COLO829 (cell line): ENCODE measurements around the gene DMRT1.

Source experiments
- DNase-seq: peaks from one replicate; pipeline ENCODE4 v3.0.0; 2012; ENCODE audit warnings: low spot score

Gene DMRT1

GRCh38 chr9:922731-923130 lies 81.2 kb downstream of the DMRT1 start:
- no peak for DNase-seq

DNA sequence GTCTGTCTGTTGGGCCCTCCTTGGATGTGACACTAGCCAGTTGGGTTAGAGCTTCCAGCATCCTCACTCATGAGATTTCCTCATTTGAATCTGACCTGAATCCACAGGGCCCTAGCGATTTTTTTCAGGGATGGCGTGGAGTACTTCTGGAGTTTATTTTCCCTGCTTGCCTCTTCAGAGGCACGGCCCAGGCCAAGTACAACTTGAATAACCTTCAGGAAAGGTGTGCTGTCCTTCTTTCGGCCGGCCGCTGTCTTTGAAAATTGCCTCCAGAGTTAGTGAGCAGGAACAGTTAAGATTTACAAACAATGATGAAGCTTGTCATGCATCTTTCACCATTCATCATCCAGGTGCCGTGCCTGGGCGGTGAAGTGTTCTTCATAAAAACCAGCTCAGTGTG lies 85.5 kb downstream of the DMRT1 start:
- DNase-seq, result no peak

- DNase-seq, result peak; percentile 10
Measured at GRCh38 chr9:928363-929042, 87.0 kb downstream of the DMRT1 start.

DNA sequence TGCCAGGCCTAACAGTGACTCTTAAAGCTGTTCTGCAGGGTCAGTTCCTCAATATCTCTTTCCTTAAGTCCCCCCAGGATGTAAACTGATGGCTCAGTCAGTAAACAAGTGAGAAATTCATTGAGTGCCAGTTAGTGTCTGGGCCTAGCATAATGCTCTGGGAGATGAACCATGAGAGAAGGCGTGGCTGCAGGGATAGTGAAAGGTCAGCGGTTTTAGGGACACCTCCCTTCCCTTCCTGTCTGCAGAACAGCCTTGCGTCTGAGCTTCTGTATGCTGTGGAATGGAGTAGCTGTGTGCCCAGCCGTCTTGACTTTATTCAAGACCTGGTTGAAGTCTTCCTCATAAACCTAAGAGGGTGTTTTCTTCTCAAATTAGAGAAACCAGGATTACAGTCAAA lies 88.2 kb downstream of the DMRT1 start:
- DNase-seq, result no peak

DNA sequence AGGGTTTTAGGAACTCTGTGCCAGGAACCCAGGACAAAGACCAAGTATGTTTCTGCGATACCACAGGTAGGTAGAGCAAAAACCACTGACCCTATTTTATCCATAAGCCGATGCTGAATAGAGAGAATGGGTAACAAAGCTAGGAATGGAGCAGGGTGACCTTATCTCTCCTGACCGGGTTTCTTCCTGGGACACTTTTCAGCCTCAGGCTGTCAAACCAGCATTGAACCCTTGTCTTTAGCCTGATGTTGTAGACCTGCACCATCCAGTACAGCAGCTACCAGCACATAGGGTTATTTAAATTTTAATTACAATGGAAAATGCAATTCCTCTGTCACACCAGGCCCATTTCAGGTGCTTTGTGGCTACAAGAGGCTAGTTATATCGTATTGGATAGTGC lies 91.9 kb downstream of the DMRT1 start:
- no peak for DNase-seq

DNA sequence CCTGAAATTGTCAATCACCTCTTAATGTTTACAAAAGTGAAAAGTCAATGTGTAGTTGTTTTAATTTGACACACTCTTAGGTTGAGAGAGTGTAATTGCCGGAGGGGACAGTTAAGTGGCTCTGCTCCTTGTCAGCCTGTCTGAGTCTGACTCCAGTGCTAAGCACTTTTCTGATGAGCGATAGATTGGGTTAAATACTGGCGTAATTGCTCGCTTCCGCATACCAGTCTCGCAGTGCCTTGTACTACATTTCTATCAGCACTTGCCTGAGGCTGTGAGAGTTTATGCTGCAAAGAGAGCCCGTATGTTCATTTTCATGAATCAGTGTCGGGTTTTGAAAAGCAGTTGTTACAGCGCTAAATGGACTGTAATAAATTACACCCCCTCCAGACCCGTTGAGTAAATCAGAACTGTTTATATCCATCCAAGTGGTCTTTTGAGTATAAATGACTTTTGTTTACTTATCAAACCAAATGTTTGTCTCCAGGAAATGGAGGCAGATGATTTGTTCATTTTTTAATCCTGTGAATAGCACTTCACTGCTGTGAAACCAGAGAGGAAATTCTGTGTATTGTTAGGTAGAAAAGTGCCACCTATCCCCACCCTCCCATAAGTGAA lies 94.0 kb downstream of the DMRT1 start:
- DNase-seq, result peak; percentile 18

DNA sequence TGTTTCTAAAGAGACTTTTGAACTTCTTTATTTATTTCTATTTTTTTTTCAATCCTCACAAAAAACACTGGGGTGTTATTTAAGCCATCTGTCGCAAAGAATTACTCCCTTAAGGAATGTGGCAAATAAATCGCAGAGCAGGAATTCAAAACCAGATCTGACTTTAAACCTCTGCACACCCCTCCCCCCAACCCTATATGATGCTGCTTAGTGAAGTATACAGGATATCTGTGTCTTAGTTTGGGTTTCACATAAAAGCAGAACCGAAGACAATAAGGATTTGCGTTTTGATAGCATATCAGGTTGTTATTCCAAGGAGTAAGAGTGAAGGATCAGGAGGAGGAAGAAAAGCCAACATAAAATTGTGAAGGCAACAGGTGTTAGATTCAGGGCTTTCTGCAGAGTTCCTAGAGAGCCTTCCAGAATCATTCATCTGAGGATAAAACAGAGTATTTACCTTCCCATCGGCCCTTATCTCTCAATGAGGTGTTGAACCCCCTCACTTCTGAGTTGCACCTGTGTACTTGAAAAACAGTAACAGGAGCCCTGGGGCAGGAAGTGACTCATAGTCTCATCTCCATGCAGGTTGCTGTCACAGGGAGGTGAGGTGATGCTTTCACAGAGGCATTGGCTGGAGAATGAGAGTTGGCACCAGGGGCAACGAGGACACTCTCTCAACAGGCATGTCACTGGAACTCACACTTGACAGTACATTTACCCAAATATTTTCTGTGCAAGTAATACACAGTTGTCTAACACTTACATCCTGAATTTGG lies 101.5 kb downstream of the DMRT1 start:
- DNase-seq, result no peak

GRCh38 chr9:947985-948384 lies 106.5 kb downstream of the DMRT1 start:
- no peak for DNase-seq

GRCh38 chr9:948497-948896 lies 107.0 kb downstream of the DMRT1 start:
- DNase-seq, result no peak

DNA sequence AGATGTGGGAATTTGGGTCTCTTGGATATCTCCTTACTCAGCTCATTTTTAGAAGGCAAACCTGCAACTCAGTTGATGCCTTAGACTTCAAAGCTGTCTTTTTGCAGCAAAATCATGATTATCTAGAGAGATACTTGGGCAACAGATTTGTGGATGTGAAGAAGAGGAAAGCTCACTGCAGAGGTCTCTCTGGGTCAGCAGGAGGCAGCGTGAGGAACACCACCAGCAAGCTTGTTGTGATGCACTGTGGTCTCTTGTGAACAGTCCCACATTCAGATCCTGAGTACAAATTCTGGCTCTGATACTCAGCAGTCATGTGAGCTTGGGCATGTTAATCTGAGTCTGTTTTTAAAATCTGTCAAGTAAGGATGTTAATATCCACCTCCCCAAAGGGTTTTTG lies 108.6 kb downstream of the DMRT1 start:
- DNase-seq, result no peak

- no peak for DNase-seq
Measured at GRCh38 chr9:952546-952945, 111.0 kb downstream of the DMRT1 start.

DNA sequence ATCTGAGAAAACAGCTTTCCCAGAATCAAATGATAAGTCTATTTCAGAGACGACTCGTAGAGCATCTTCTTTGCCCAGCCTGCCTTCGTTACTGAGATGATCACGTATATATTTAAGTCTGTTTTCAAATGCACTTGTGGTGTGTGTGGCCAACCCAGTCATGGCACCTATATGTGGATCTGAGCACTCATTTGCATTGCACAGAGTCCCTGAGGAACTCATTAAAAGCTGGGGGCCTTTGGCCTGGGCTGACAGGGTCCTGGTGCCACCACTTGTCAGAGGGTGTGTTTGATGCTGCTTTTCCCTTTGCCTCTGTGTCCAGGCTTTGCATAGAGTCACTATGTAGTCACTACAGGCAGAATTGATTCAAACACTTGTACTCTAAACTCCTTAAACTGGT lies 117.6 kb downstream of the DMRT1 start:
- no peak for DNase-seq

- no peak for DNase-seq
Measured at GRCh38 chr9:959914-960313, 118.4 kb downstream of the DMRT1 start.

DNA sequence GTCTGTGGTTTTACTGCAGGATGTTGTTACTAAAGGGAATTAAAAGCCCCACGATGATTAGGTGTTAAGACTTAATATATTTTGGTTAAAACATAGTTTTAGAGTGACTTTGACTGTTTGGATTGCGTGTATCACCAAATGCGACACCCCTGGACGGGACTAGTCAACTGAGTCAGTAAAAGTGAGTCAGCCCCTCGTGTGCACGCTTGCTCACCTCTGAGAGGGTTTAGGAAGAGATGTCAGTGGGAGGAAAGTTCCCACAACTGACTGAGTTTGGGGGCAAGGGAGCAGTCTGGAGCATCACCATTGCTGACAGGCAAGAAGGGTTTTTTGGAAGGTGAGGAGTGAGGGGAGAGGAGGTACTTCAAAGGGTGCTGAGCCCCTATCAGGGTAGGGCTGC lies 120.5 kb downstream of the DMRT1 start:
- no peak for DNase-seq

GRCh38 chr9:965497-965896 lies 124.0 kb downstream of the DMRT1 start:
- no peak for DNase-seq

GRCh38 chr9:966870-967269 lies 125.4 kb downstream of the DMRT1 start:
- DNase-seq, result no peak

DNA sequence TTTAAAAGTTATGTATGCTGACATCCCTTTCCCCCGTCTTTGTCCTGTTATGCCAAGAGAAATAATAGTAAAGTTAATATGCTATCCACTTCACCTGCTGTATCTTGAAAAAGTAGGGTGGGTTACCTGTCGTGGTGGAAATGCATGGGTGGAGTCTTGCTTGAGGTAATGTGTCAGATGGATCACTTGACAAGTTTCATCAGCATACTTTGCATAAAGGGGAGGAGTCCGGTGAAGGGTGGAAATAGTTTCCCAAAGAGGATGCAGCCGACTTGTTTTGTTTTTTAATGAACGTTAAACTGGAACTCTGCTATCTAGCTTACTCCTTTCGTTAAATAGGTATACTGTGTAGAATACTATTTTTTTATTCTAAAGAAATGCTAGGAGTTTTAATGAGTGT lies 125.9 kb downstream of the DMRT1 start:
- DNase-seq, result no peak

DNA sequence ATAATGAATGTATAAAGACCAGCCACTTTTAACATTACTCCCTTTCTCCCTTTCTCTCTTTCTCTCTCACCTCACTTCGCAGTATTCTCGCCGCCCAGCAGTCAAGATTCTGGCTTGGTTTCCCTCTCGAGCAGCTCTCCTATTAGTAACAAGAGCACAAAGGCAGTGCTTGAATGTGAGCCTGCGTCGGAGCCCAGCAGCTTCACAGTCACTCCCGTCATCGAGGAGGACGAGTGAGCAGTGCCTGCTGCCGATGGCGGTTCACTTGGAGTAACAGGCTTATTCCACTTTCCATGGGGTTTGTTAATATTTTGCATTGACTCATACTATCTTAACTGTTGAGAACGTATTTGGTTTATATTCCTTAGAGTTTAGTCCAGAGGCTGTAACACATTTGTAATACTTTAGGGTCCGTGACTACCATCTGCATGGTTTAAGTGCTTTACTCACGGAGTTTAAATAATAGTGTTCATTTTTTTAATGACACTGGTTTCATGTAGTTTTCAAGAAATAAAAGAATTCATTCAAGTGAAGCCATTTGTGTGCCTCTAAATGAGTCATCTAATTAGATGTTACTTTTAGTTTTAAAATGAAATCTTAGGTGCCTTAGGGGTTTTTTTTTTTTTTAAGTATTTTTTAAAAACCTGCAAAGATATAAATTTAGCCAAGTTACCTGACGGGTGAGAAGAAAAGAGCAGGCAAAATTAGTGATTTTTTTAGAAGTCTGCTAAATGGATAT lies 126.6 kb downstream of the DMRT1 start:
- peak; percentile 21 for DNase-seq

GRCh38 chr9:969310-970150 lies 128.0 kb downstream of the DMRT1 start:
- no peak for DNase-seq

GRCh38 chr9:970151-970996 lies 128.9 kb downstream of the DMRT1 start:
- no peak for DNase-seq
